ENCODE data around the gene SLC6A17. TPM values are rescaled to one million over a fixed set of nuclear protein-coding genes. Genes with fewer than 3 reads are reported as not detected.

Gene SLC6A17
- 1 to 10 TPM in 1 of 2 donors, under 1 TPM in 1; 0.51 to 1.8 TPM for total RNA-seq
- long read RNA-seq, donor 1, partial matches to known transcripts, result 0 of 1 reads
- long read RNA-seq, donor 1, other reads (novel, unspliced or antisense), result 1 of 1 reads
- long read RNA-seq, donor 2, result 0 reads

DNA sequence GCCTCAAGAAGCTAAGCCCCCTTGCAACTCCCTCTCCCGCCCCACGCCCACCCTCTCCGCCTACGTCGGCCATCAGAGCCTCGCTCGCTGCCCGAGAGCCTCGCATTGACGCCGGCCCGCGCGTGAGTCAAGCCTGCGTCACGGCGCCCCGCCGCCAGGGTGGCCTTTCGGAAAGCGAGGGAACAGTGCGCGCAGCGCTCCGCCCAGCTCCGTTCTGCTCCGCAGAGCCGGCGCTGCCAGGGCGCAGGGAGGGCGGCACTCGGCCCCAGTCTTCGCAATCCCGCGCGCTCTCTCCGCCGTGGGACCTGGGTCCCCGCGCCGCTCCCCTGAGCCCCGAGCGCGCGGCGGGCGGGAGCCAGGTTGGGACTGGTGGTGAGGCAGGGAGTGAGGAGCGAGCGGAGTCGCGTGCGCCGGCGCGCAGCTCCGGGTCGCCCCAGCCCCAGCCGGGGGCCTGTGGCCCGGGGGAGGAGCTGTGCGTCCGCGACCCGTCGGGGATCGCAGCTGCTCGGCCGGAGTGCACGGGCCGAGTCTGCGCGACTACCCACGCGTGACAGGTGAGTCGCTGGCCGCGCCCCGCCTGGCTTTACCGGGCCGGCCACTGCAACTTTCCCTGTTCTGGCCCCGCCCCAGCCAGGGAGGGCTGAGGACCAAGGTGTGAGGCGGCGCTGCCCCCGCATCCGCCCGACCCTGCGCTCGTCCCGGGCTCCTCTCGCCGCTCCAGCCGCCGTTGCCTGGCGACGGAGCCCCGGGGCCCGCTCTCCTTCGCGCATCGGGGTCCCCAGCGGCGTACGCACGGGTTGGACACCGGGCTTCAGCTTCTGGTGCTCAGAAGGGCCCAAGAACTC, at the start of gene SLC6A17:
Gene SLC6A17, plus strand, starts transcription at position 165 of the 845 bp plus-strand sequence. CDS start 16,436 bp downstream, outside the sequence.
- intact Hi-C loops (cut with DNase I), result no loop called here
- DNase-seq (ENCODE audit: low spot score), result peak; percentile 86

- DNase-seq (ENCODE audit: low spot score), result no peak
- intact Hi-C loops (cut with DNase I), result no loop called here
Measured at GRCh38 chr1:110102081-110102480, 48.2 kb upstream of the SLC6A17 start.

DNA sequence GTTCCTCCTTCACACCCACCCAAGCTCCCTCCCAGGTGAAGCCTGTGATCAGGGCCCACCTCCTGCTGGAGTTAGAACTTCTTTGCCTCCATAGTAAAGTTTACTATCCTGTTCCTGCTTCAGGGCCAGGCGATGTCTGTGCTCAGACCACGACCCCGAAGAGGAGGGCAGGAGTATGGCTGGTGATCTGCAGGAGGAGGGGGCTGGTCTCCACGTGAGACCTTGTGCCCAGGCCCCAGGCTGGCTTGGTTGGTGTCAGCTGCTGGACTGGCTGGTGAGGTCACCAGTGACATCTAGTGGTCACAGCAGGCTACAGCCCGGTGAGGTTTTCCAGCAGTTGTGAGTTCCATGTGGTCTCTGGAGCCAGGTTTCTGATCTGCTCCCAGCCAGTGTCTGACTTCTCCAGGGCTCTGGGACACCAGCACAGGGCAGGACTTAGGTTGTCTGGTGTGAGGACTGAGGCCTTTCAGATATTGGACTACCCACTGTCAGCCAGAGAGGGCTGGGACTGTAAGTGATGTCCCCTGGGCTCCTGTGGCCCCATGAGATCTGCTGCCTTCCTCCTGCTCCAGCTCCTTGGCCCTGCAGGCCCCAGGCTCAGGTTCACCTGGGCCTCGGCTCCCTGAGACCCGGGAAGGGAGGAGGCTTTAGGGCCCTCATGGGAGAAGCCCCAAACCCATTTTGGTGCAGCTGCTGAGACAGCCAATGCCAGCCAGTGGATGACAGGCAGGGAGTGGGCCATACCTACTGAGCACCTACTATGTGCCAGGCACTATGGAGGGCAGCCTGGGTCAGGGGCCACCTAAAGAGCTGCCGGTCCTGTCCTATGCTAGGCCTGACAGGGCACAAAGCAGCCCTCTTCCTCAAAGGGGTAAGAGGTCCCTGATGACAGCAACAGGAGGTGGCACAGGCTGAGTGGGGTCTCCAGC, 44.0 kb upstream of the SLC6A17 start:
- no peak for DNase-seq (ENCODE audit: low spot score)

DNA sequence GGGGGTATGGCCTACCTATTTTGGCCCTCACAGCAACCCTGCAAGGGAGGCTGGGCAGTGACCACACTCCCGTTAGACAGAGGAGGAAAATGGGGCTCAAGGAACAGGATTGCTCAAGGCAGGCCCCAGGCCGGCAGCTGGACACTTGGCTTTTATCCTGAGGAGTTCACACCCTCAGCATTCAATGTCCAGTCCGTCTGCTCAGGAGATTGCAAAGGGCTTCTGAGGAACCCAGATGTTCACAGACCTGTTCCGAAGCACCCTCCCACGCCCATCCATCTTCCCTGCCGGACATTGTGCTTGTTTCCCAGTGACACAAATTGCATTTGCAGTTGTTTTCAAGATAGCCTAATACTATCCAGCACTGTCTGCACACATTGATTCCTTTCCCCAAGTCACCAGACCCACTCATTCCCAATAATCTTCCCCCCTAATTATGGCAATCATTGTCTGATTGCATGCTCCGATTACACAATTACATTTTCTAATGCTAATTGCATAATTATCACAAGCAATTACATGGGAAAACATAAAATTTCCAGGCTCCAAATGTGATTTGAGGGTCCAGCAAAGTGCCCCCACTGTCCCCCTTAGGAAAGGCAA, 42.3 kb upstream of the SLC6A17 start:
- intact Hi-C loops (cut with DNase I), result loop anchor here in 1 of 2 donors (2.0 kb wide), 1 partner anchor 55 kb away; no protein-coding TSS in a partner anchor
- peak; percentile 45 for DNase-seq (ENCODE audit: low spot score)

More for the DNA sequence above, 44.0 kb upstream of the SLC6A17 start:
- intact Hi-C loops (cut with DNase I), result loop anchor here in 1 of 2 donors (2.0 kb wide), 1 partner anchor 53 kb away; no protein-coding TSS in a partner anchor

- intact Hi-C loops (cut with DNase I), result loop anchor here in 1 of 2 donors (5.0 kb wide), 1 partner anchor 1261 kb away; no protein-coding TSS in a partner anchor
- DNase-seq (ENCODE audit: low spot score), result no peak
Measured at GRCh38 chr1:110111081-110111480, 39.2 kb upstream of the SLC6A17 start.

- intact Hi-C loops (cut with DNase I), result loop anchor here in 1 of 2 donors (5.0 kb wide), 1 partner anchor 1260 kb away; no protein-coding TSS in a partner anchor
Measured at GRCh38 chr1:110112143-110112542, 38.2 kb upstream of the SLC6A17 start, which contains the start of gene UBL4B. TSS of gene UBL4B (plus strand) at chr1:110112443. CDS start at chr1:110112535, 92 bp downstream.

GRCh38 chr1:110112656-110113055, 37.6 kb upstream of the SLC6A17 start:
- intact Hi-C loops (cut with DNase I), result loop anchor here in 1 of 2 donors (5.0 kb wide), 1 partner anchor 1260 kb away; no protein-coding TSS in a partner anchor
- no peak for DNase-seq (ENCODE audit: low spot score)

More at GRCh38 chr1:110112143-110112542, 38.2 kb upstream of the SLC6A17 start, which contains the start of gene UBL4B:
- DNase-seq (ENCODE audit: low spot score), result no peak

- intact Hi-C loops (cut with DNase I), result loop anchor here in 1 of 2 donors (5.0 kb wide), 1 partner anchor 1259 kb away; no protein-coding TSS in a partner anchor
- DNase-seq (ENCODE audit: low spot score), result no peak
Measured at GRCh38 chr1:110113551-110113950, 36.7 kb upstream of the SLC6A17 start.

DNA sequence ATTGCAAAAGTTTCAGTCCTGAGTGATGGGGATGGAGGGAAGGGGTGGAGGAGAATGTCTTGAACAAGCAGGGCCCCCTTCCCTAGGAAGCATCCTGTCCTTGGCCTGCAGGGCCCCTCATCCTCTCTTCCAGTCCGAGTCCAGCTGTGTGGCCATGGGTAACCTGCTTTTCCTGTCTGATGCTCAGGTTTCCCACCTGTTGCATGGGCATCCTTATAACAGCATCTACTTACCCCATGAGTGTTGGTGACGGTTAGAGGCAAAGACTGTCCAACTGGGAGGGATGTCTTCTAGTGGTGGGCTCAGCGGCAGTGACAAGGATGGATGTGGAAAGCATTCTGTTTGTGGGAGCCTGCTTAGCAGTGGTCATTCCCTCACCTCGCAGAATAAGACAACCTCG, 36.1 kb upstream of the SLC6A17 start:
- intact Hi-C loops (cut with DNase I), result loop anchor here in 1 of 2 donors (5.0 kb wide), 1 partner anchor 1258 kb away; no protein-coding TSS in a partner anchor
- no peak for DNase-seq (ENCODE audit: low spot score)

GRCh38 chr1:110114784-110115183, 35.5 kb upstream of the SLC6A17 start:
- intact Hi-C loops (cut with DNase I), result loop anchor here in 1 of 2 donors (5.0 kb wide), 1 partner anchor 1258 kb away; no protein-coding TSS in a partner anchor
- DNase-seq (ENCODE audit: low spot score), result no peak

DNA sequence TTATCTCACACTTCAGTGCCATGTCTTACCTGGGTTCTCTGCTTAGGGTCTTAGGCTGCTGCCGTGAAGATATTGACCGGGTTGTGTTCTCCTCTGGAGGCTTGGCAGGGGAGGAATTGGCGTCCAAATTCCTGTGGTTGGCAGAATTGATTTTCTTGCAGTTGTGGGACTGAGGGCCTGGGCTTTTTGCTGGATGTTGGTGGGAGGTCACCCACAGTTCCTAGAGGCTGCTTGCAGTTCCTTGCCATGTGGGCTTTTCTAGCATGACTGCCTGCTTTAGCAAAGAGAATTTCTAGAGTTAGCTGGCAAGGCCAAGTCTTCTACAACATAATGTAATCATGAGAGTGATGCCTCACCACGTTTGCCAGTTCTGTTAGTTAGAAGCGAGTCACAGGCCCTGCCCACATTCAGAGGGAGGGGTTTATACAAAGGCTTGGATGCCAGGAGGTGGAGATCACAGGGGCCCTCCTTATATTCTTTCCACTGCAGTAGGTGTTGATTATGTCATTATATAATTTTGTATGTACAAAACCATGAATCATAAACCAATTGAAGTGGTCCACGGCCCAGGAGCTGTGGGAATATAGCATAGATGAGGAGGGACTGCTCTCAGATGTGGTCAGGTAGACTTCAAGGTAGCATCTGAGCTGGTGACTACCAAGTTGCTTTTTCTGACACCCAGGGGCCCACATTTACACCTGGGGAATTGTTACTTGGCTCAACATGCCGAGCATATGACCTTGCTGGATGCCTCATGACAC, 31.5 kb upstream of the SLC6A17 start:
- intact Hi-C loops (cut with DNase I), result no loop called here
- peak; percentile 29 for DNase-seq (ENCODE audit: low spot score)

DNA sequence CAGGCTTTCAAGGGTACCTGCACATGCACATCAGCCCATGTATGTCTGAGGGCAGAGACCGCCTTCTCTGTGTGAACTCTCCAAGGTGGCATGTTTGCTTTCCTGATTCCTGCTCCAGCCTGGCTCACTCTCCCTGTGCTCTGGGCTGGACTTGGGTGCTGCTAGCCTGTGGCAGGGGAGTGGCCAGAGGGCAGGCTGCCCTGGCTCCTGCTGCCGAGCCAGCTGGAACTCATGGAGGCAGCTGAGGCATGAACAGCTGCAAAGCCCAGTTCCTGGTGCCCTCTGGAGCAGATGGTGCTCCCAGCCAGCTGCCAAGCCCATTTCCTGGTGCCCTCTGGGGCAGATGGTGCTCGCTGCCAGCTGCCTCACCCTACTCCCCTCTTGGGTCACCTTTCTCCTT, 30.5 kb upstream of the SLC6A17 start:
- intact Hi-C loops (cut with DNase I), result no loop called here
- DNase-seq (ENCODE audit: low spot score), result peak; percentile 45

DNA sequence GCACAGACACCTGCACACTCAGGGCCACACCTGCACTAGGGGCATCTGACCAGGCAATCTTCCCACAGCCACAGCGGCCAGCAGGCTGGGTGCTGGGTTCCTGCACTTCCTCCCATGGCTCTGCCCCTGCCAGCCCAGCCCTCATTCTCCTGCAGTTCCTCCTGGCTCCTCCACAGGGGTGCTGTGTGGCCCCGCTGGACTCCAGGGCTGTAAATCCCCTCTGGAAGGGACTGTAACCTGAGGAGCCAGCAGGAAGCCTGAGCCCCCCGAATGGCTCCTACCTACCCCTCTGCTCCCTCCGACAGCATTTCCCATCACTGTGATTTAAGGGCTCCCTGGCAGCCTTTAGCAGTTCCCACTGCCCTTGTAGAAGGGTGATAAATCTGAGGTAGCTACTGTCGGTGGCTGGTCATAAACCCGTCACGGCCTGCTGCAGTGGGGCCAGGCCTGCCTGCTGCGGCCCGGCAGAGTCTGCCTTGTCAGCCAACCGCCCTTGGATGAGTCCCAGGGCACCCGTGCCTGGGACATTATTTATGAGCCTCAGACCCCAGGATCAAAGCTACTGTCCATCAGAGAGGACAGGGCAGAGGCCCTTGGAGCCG, 29.2 kb upstream of the SLC6A17 start:
- intact Hi-C loops (cut with DNase I), result no loop called here
- DNase-seq (ENCODE audit: low spot score), result no peak

DNA sequence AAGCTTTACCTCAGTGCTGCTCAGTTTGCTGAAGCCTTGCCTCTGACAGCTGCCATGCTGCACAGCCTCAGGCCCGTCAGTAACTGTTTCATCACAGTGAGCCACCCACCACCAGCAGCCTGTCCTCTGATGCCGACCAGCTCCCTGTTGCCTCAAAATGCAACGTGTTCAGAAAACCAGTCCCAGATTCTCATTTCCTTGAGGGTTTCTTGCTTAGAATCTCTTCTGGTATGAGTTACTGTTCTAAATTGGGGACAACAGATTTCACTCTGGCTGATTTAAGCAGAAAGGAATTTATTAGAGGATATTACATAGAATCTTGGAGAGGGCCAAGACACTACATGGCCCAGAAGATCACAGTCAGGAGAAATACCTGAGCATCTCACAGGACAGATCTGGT, 27.1 kb upstream of the SLC6A17 start:
- intact Hi-C loops (cut with DNase I), result no loop called here
- no peak for DNase-seq (ENCODE audit: low spot score)

DNA sequence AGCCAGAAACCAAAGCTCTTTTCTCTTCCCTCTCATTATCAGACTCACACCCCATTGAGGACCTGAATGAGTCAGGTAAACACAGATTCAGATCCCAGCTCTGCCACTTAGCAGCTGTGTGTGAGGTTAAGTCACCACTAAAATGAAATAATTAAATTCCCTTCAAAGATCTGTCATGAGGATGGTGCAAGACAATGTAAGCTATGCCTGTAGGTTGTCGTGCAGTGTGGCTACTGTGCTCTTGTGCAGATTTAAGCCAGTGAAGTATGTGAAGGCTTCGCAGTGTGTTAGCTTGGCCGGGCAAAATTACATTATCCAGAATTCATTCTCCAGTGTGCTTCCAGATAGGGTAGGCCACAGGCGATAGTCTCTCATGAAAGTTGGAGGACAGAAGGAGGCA, 24.5 kb upstream of the SLC6A17 start:
- intact Hi-C loops (cut with DNase I), result no loop called here
- no peak for DNase-seq (ENCODE audit: low spot score)

DNA sequence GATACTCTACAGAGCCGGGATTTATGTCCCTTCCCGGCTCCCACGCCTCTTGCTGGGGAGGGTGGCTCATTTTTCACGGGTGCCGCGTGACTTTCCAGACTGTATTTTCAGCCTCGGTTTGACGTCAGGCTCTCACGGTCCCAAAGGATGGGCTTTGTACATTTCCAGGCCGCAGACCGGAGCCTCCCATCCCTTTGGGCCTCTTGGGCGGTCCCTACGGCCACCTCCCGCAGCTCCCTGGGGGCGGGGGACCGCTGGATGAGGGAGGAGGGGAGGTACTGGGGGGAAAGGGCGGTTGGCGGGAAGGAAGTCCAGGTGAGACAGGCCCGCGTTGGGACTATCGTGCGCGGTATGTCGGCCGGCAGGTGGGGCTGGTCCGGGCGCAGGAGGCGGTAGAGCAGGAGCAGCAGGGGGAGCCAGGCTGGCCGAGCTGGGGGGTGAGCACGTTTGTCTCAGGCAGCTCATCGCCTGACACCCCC, 20.1 kb upstream of the SLC6A17 start:
- intact Hi-C loops (cut with DNase I), result no loop called here
- DNase-seq (ENCODE audit: low spot score), result peak; percentile 89

DNA sequence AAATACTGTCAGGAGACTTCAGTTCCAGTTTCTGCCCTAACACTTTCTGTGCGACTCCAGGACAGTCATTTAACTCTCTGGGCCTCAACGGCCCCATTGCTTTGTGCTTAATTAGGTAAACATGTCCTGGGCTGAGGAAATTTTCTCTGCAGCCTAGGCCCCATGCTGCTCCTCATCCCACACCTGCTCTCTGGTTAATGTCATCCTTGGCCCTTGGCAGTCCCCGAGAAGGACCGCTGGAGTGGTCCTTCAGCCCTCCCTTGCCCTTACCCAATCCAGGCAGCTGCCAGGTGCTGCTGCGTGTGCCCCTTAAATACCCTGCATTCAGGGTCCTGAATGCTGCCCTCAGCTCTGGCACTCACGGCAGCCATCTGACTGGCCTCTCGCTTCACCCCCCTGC, 19.3 kb upstream of the SLC6A17 start:
- no peak for DNase-seq (ENCODE audit: low spot score)
- intact Hi-C loops (cut with DNase I), result no loop called here
